A549 (cell line): Measurements from ENCODE around the gene NPLOC4.

Experiments
- BHLHE40 ChIP-seq: IDR thresholded peaks from 2 replicates; pipeline ENCODE4 v1.6.1; 2012; ENCODE audit warnings: low read depth, low read length, inconsistent platforms
- CEBPB ChIP-seq, 2 experiments: fragments of >200 bp in 1 of 2; sonication (Bioruptor Twin) in 1 of 2; formaldehyde crosslinking in 1 of 2; IDR thresholded peaks; 2 replicates each; pipeline ENCODE4 v1.6.1; 2012 to 2016
- EHMT2 ChIP-seq: fragments of 200-600 bp; sonication (generic); IDR thresholded peaks from 2 replicates; pipeline ENCODE4 v1.6.1; 2016; ENCODE audit warnings: antibody characterized with exemption, low read depth, mild to moderate bottlenecking, moderate library complexity
- JUNB ChIP-seq: fragments of >200 bp; sonication (Bioruptor Twin); formaldehyde crosslinking; IDR thresholded peaks from 2 replicates; pipeline ENCODE4 v1.6.1; 2016
- MAZ ChIP-seq: fragments of 150-350 bp; IDR thresholded peaks from 2 replicates; pipeline ENCODE4 v1.6.1; 2014; ENCODE audit warnings: antibody characterized with exemption, low read depth, low read length, borderline replicate concordance
- MYC ChIP-seq: IDR thresholded peaks from 2 replicates; pipeline ENCODE4 v1.6.1; 2012; ENCODE audit warnings: mild to moderate bottlenecking, inconsistent platforms, low read length, improper control_type of control experiment, borderline replicate concordance
- POLR2A ChIP-seq: IDR thresholded peaks from 2 replicates; pipeline ENCODE4 v1.6.1; 2012; ENCODE audit warnings: mild to moderate bottlenecking, low read length
- POLR2AphosphoS2 ChIP-seq: conservative IDR thresholded peaks from 2 replicates; pipeline ENCODE4 v1.6.1; 2012; ENCODE audit warnings: low read length, improper control_type of control experiment, inconsistent platforms
- RAD21 ChIP-seq, 2 experiments: fragments of >200 bp in 1 of 2; sonication (Bioruptor Twin) in 1 of 2; formaldehyde crosslinking in 1 of 2; IDR thresholded peaks in 1 of 2; conservative IDR thresholded peaks in 1 of 2; 2 replicates in 1 of 2; 3 replicates in 1 of 2; pipeline ENCODE4 v1.6.1; 2012 to 2018; ENCODE audit warnings: inconsistent platforms in 1 of 2
- RCOR1 ChIP-seq: fragments of 150-350 bp; IDR thresholded peaks from 2 replicates; pipeline ENCODE4 v1.6.1; 2014; ENCODE audit warnings: antibody characterized with exemption, low read length, low read depth
- ZSCAN20 ChIP-seq: fragments of 250-450 bp; sonication (Bioruptor Pico); IDR thresholded peaks from 2 replicates; pipeline ENCODE4 v1.8.0; 2022; ENCODE audit warnings: mild to moderate bottlenecking, moderate library complexity
- TF ChIP-seq, protein P1 (sequence below): fragments of >200 bp; sonication (Bioruptor Twin); formaldehyde crosslinking; IDR thresholded peaks from 3 replicates; pipeline ENCODE4 v1.5.1; 2016
- TF ChIP-seq, protein P2 (sequence below): IDR thresholded peaks from 2 replicates; pipeline ENCODE4 v1.6.1; 2012
- TF ChIP-seq, protein P3 (sequence below): fragments of 150-350 bp; IDR thresholded peaks from 2 replicates; pipeline ENCODE4 v1.6.1; 2014; ENCODE audit warnings: low read depth, mild to moderate bottlenecking, low read length

DNA sequence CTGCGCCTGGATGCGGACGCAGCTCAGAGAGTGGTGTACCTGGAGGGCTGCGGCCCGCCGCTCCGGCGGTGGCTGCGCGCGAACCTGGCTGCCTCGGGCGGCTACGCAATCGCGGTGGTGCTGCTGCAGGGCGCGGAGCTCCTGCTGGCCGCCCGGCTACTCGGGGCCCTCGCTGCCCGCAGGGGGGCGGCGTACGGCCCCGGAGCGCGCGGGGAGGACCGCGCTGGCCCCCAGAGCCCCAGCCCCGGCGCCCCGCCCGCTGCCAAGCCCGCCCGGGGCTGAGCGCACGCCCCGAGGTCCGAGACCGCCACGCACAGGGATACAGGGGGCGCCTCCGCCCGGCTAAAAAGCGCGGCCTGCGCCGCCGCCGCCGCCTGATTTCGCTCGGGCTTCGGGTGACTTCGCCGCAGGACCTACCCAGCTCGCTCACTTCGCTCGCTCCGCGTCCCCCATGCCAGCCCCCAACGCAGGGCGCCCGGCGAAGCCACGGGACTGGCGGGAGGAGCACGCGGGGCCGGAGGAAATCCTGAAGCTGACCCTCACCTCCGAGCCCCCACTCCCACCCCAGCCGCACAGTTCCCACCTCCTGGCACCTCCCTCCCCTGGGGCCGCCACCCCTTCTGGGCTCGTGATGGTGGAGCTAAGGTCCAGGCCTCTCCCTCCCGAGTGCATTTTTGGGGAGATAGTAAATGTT, 11.2 kb upstream of the NPLOC4 start:
- TF ChIP-seq CEBPB (IDR thresholded peaks at IDR 0.05), result no peak
- TF ChIP-seq RAD21 (conservative IDR thresholded peaks at IDR 0.05 in 1 of 2, IDR thresholded peaks at IDR 0.05 in 1 of 2), result no peak
- no peak for TF ChIP-seq ZSCAN20 (CRISPR knock-in tag)
- TF ChIP-seq, protein P1, sequence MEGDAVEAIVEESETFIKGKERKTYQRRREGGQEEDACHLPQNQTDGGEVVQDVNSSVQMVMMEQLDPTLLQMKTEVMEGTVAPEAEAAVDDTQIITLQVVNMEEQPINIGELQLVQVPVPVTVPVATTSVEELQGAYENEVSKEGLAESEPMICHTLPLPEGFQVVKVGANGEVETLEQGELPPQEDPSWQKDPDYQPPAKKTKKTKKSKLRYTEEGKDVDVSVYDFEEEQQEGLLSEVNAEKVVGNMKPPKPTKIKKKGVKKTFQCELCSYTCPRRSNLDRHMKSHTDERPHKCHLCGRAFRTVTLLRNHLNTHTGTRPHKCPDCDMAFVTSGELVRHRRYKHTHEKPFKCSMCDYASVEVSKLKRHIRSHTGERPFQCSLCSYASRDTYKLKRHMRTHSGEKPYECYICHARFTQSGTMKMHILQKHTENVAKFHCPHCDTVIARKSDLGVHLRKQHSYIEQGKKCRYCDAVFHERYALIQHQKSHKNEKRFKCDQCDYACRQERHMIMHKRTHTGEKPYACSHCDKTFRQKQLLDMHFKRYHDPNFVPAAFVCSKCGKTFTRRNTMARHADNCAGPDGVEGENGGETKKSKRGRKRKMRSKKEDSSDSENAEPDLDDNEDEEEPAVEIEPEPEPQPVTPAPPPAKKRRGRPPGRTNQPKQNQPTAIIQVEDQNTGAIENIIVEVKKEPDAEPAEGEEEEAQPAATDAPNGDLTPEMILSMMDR, result no peak
- TF ChIP-seq MAZ, result no peak
- TF ChIP-seq, protein P2, sequence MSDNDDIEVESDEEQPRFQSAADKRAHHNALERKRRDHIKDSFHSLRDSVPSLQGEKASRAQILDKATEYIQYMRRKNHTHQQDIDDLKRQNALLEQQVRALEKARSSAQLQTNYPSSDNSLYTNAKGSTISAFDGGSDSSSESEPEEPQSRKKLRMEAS, result no peak
- TF ChIP-seq, protein P3, sequence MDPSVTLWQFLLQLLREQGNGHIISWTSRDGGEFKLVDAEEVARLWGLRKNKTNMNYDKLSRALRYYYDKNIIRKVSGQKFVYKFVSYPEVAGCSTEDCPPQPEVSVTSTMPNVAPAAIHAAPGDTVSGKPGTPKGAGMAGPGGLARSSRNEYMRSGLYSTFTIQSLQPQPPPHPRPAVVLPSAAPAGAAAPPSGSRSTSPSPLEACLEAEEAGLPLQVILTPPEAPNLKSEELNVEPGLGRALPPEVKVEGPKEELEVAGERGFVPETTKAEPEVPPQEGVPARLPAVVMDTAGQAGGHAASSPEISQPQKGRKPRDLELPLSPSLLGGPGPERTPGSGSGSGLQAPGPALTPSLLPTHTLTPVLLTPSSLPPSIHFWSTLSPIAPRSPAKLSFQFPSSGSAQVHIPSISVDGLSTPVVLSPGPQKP, result no peak
- no peak for TF ChIP-seq BHLHE40
- TF ChIP-seq POLR2A, result no peak
- no peak for TF ChIP-seq EHMT2
- TF ChIP-seq MYC, result no peak
- no peak for TF ChIP-seq RCOR1
- TF ChIP-seq JUNB, result no peak
- no peak for TF ChIP-seq POLR2AphosphoS2
